ENCODE results near the gene BACH2. TPM values are rescaled to one million over a fixed set of nuclear protein-coding genes. Genes with fewer than 3 reads are reported as not detected.

BACH2 gene
- total and polyA plus RNA-seq, 7 experiments from 2014 or later = 24.8 to 193 (median 117) TPM

DNA sequence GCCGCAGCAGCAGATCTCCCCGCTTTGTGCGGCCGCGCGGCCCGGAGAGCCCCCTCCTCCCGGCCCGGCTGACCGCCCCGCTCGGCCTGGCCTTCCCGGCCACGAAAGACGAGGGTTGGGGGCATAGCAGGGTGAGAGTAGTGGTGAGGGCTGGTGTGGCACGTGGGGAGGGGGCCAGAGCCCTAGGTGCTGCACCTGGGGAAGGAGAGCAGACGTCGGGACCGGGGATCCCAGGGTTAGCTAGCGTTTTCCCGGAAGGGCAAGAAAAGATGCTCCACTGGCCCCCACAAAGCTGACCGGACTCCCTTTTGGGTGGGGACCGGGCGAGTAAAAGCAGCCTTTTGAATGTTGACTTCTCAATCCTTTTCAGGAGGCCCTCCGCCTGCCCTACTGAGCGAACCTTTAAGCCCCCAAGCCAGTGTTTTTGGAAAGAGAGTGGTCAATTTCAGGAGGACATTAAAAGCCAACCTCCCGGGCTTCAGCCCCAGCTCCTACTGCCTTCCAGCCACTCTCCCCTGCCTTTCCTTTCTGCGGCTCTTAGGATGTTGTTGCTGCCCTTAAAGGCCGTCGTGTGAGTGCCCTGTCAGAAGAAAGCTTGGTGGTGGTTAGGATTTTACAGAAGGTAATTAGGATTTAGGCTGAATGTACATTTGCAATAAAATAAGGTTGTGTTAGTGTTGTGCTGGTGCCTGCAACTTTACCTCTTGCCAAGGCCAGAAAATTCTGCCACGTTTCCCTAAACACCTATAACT is 648 bp upstream of the BACH2 start:
- Histone ChIP-seq H3K4me3 (ENCODE audit: low read length) (no peak overlapping the region), H3K27me3 (ENCODE audit: control insufficient read depth in 2 of 2, insufficient read depth in 2 of 2, low read length in 2 of 2) (no peaks in the 10 kb centered on the region), H3K36me3 (ENCODE audit: control insufficient read depth in 2 of 3, insufficient read depth in 3 of 3, low read length in 3 of 3) (peaks cover 0 to 14% (median 0%) of the 10 kb centered on the region in 3 experiments), H3K4me1 (ENCODE audit: control insufficient read depth in 2 of 2, insufficient read depth in 2 of 2, low read length in 2 of 2) (peaks cover 7 to 19% of the 10 kb centered on the region in 2 donors), H3K27ac (ENCODE audit: low read depth, low read length) (peak overlapping the region; percentile 87), H3K9me3 (ENCODE audit: control insufficient read depth in 2 of 3, low read length in 3 of 3) (no peaks in the 10 kb centered on the region)
- DNase-seq (peak in 1 of 9 donors; percentile 41), ATAC-seq (no peak)
- Mint-ChIP-seq H3K27ac (peak overlapping the region; percentile 16 to 100 (median 91)), H3K4me3 (peak overlapping the region; percentile 57 to 92 (median 79)), H3K27me3 (peaks cover 0 to 37% (median 0%) of the 10 kb centered on the region in 5 donors), H3K4me1 (peaks cover 1 to 47% (median 35%) of the 10 kb centered on the region in 7 donors), H3K36me3 (peaks cover 0 to 9% (median 0%) of the 10 kb centered on the region in 5 donors), H3K9me3 (peaks cover 0 to 3% (median 0%) of the 10 kb centered on the region in 11 donors)
- intact Hi-C loops (cut with micrococcal nuclease) = loop anchor here (2.0 to 5.0 kb wide), 6 partner anchors 55 to 1216 kb away; partner anchors contain the start of genes CASP8AP2 (in 2 of the 2), MAP3K7 (in 1 of the 2) and PNRC1 (in 1 of the 2)
- ChIA-PET POLR2A (interaction anchor here (0.6 to 6.3 kb wide), 11 partner anchors 11 to 286 kb away, joined by 3 to 81 read pairs (median 4); no protein-coding TSS in a partner anchor), CTCF (interaction anchor here (0.7 to 2.3 kb wide), 4 partner anchors 96 to 367 kb away, joined by 3 to 8 read pairs (median 4); no protein-coding TSS in a partner anchor)

DNA sequence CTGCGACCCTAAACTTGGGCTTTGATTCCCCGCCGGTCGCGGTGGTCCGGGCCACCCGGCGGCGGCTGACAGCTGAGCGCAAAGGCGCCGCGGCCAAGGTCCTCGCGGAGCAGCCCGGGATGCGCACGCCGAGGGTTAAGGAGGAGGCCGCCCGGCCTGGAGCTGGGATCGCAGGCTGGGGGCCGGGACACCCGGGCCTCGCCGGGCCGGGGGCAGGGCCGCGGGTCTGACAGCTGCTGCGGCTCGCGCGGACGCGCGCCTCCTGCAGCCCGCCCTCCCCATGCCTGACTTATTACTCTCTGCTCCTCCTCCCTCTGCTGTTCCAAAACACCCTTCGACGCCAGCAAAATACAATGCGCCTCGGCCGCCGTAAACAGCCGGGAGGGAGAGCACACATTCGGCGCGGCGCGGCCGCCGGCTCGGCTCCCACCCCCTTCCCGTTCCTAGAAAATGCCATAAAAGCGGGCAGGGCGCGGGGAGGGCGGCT is 746 bp downstream of the BACH2 start:
- H3K27me3 Mint-ChIP-seq = peaks cover 0 to 29% (median 0%) of the 10 kb centered on the region in 5 donors
- no peaks in the 10 kb centered on the region for H3K27me3 ChIP-seq (ENCODE audit: control insufficient read depth in 2 of 2, insufficient read depth in 2 of 2, low read length in 2 of 2)

DNA sequence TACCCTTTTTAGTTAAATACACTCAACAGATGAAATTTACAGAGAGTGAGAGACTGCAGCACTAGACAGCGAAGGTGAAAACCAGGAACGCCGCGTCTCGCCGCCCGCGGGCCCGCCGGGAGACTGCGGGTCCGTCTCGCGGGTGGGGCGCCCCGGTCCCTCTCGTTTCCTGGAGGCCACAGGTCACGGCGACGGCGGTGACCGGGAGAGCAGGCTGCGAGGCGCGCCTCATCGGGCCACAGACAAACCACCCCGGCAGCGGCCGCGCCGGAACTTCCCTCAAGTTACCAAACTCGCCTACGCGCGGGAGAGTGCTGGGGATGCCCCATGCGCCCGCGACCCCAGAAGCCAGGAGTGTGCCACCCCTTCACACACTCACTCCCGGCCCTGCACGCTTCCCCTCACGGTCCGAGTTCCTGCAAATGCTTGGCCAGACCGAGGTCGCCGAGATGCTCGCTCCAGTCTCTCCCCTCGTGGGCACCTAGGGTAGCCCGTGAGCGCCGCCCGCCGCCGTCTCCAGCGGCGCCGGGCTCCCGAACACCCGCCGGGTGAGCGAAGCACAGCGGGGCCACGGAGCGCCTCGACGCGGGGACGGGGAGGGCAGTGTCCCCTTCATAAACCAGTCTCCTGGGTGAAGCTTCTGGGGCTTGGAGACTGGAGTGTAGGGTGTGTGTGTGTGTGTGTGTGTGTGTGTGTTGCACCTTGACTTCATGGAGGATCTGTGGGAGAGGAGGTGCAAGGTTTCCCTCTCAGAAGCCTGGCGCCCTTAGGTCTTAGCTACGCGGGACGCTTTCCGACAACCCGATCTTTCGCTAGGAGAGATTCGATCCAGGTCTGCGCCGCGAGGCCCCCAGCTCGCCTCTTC is 1.4 kb downstream of the BACH2 start:
- CTCF ChIA-PET = interaction anchor here (0.6 to 1.6 kb wide), 22 partner anchors 8 to 1210 kb away, joined by 3 to 11 read pairs (median 3); no protein-coding TSS in a partner anchor

More for the DNA sequence above, 746 bp downstream of the BACH2 start:
- H3K36me3 Mint-ChIP-seq = peaks cover under 1 to 14% (median 4%) of the 10 kb centered on the region in 5 donors
- ChIA-PET POLR2A (interaction anchor here (0.7 to 6.3 kb wide), 26 partner anchors 9 to 467 kb away, joined by 3 to 81 read pairs (median 4); no protein-coding TSS in a partner anchor), CTCF (interaction anchor here (0.6 to 1.6 kb wide), 20 partner anchors 9 to 1211 kb away, joined by 3 to 11 read pairs (median 3); no protein-coding TSS in a partner anchor)
- intact Hi-C loops (cut with micrococcal nuclease) = loop anchor here (1.0 to 5.0 kb wide), 23 partner anchors 22 to 1215 kb away; partner anchors contain the start of genes CASP8AP2 (in 2 of the 2), PNRC1 (in 2 of the 2) and MAP3K7 (in 1 of the 2)
- peaks cover 0 to 14% (median 0%) of the 10 kb centered on the region in 3 experiments for H3K36me3 ChIP-seq (ENCODE audit: control insufficient read depth in 2 of 3, insufficient read depth in 3 of 3, low read length in 3 of 3)
- H3K27ac ChIP-seq (ENCODE audit: low read depth, low read length) = peak overlapping the region; percentile 95
- H3K9me3 ChIP-seq (ENCODE audit: control insufficient read depth in 2 of 3, low read length in 3 of 3) = no peaks in the 10 kb centered on the region
- DNase-seq (peak; percentile 60 to 87 (median 81)), ATAC-seq (peak; percentile 58)
- no peaks in the 10 kb centered on the region for H3K9me3 Mint-ChIP-seq
- H3K27ac Mint-ChIP-seq = peak overlapping the region; percentile 89 to 100 (median 96)
- peak overlapping the region; percentile 79 to 97 (median 90) for H3K4me3 Mint-ChIP-seq
- peaks cover 1 to 53% (median 43%) of the 10 kb centered on the region in 7 donors for H3K4me1 Mint-ChIP-seq
- peak overlapping the region; percentile 59 for H3K4me3 ChIP-seq (ENCODE audit: low read length)
- H3K4me1 ChIP-seq (ENCODE audit: control insufficient read depth in 2 of 2, insufficient read depth in 2 of 2, low read length in 2 of 2) = peaks cover 7 to 31% of the 10 kb centered on the region in 2 donors

DNA sequence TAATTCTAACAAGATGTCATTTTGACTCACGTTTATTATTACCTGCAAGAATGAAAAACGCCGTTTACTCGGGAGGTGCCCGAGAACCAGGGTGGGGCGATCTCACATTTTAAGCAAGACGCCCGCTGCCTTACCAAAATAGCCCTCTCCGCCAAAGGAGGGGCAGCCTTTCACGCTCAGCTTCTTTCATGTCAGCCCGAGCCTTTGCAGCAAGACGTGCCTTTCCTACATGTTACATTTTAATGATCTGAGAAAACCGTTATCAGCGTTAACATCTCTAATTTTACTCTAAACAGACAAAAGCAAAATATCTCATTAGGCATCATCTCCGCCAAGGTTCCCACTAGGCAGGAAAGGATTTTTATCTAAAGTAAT is 2.0 kb downstream of the BACH2 start:
- ChIA-PET CTCF (interaction anchor here (1.0 to 1.6 kb wide), 4 partner anchors 9 to 183 kb away, joined by 3 read pairs; no protein-coding TSS in a partner anchor), POLR2A (interaction anchor here (0.8 to 6.3 kb wide), 11 partner anchors 9 to 354 kb away, joined by 3 to 81 read pairs (median 4); no protein-coding TSS in a partner anchor)
- Mint-ChIP-seq H3K27me3 (peaks cover 0 to 20% (median 0%) of the 10 kb centered on the region in 5 donors), H3K4me3 (peak overlapping the region; percentile 79 to 97 (median 90)), H3K4me1 (peaks cover 10 to 59% (median 52%) of the 10 kb centered on the region in 7 donors), H3K9me3 (peaks cover 0 to 2% (median 0%) of the 10 kb centered on the region in 11 donors), H3K27ac (peak overlapping the region; percentile 89 to 100 (median 96)), H3K36me3 (peaks cover 9 to 25% (median 17%) of the 10 kb centered on the region in 5 donors)
- Histone ChIP-seq H3K4me3 (ENCODE audit: low read length) (peak overlapping the region; percentile 59), H3K9me3 (ENCODE audit: control insufficient read depth in 2 of 3, low read length in 3 of 3) (no peaks in the 10 kb centered on the region), H3K27me3 (ENCODE audit: control insufficient read depth in 2 of 2, insufficient read depth in 2 of 2, low read length in 2 of 2) (no peaks in the 10 kb centered on the region), H3K27ac (ENCODE audit: low read depth, low read length) (peak overlapping the region; percentile 95), H3K36me3 (ENCODE audit: control insufficient read depth in 2 of 3, insufficient read depth in 3 of 3, low read length in 3 of 3) (peaks cover 0 to 14% (median 0%) of the 10 kb centered on the region in 3 experiments), H3K4me1 (ENCODE audit: control insufficient read depth in 2 of 2, insufficient read depth in 2 of 2, low read length in 2 of 2) (peaks cover 7 to 44% of the 10 kb centered on the region in 2 donors)
- intact Hi-C loops (cut with micrococcal nuclease) = loop anchor here (1.0 to 2.0 kb wide), 5 partner anchors 8 to 1214 kb away; partner anchors contain the start of gene PNRC1 (in 1 of the 2)
- ATAC-seq (no peak), DNase-seq (peak in 7 of 9 donors; percentile 68 to 81 (median 72))

More for the DNA sequence above, 1.4 kb downstream of the BACH2 start:
- H3K36me3 Mint-ChIP-seq = peaks cover 8 to 21% (median 11%) of the 10 kb centered on the region in 5 donors
- H3K27me3 ChIP-seq (ENCODE audit: control insufficient read depth in 2 of 2, insufficient read depth in 2 of 2, low read length in 2 of 2) = no peaks in the 10 kb centered on the region
- H3K9me3 ChIP-seq (ENCODE audit: control insufficient read depth in 2 of 3, low read length in 3 of 3) = no peaks in the 10 kb centered on the region
- peaks cover 0 to 14% (median 0%) of the 10 kb centered on the region in 3 experiments for H3K36me3 ChIP-seq (ENCODE audit: control insufficient read depth in 2 of 3, insufficient read depth in 3 of 3, low read length in 3 of 3)
- peak overlapping the region; percentile 95 for H3K27ac ChIP-seq (ENCODE audit: low read depth, low read length)
- DNase-seq (peak; percentile 47 to 83 (median 66)), ATAC-seq (peak; percentile 36)
- peaks cover 8 to 59% (median 47%) of the 10 kb centered on the region in 7 donors for H3K4me1 Mint-ChIP-seq
- POLR2A ChIA-PET = interaction anchor here (0.7 to 6.3 kb wide), 34 partner anchors 9 to 466 kb away, joined by 3 to 81 read pairs (median 4); no protein-coding TSS in a partner anchor
- peak overlapping the region; percentile 59 for H3K4me3 ChIP-seq (ENCODE audit: low read length)
- peaks cover 0 to 27% (median 0%) of the 10 kb centered on the region in 5 donors for H3K27me3 Mint-ChIP-seq
- H3K9me3 Mint-ChIP-seq = no peaks in the 10 kb centered on the region
- H3K4me1 ChIP-seq (ENCODE audit: control insufficient read depth in 2 of 2, insufficient read depth in 2 of 2, low read length in 2 of 2) = peaks cover 7 to 37% of the 10 kb centered on the region in 2 donors
- H3K4me3 Mint-ChIP-seq = peak overlapping the region; percentile 79 to 97 (median 90)
- H3K27ac Mint-ChIP-seq = peak overlapping the region; percentile 89 to 100 (median 96)
- intact Hi-C loops (cut with micrococcal nuclease) = loop anchor here (1.0 to 5.0 kb wide), 8 partner anchors 9 to 1214 kb away; partner anchors contain the start of gene PNRC1 (in 1 of the 2)

DNA sequence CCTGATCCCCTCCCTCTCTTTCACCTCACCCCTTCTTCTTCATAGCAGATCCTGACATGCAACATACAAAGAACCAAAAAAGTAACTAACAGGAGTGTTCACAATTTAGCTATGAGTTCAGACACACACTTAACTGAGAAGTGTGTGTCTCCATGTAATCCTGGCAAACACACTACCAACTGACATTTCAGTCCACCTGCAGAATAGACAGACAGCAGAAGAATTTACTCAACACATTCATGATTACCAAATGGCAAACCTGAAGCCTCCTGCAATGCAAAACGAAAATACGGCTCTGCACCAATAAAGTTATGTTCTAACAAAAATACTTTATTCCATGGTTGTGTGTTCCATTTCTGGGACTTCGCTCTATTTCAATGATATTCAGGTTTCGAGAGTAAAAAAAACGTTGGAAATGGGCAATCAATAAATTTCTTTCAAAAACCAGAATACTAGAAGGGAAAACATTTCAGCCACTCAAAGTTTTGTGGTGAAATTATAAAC is 2.6 kb downstream of the BACH2 start:
- Histone ChIP-seq H3K27ac (ENCODE audit: low read depth, low read length) (peak overlapping the region; percentile 95), H3K27me3 (ENCODE audit: control insufficient read depth in 2 of 2, insufficient read depth in 2 of 2, low read length in 2 of 2) (no peaks in the 10 kb centered on the region), H3K4me1 (ENCODE audit: control insufficient read depth in 2 of 2, insufficient read depth in 2 of 2, low read length in 2 of 2) (peaks cover 7 to 49% of the 10 kb centered on the region in 2 donors), H3K9me3 (ENCODE audit: control insufficient read depth in 2 of 3, low read length in 3 of 3) (no peaks in the 10 kb centered on the region), H3K36me3 (ENCODE audit: control insufficient read depth in 2 of 3, insufficient read depth in 3 of 3, low read length in 3 of 3) (peaks cover 0 to 14% (median 0%) of the 10 kb centered on the region in 3 experiments), H3K4me3 (ENCODE audit: low read length) (peak overlapping the region; percentile 59)
- ATAC-seq (no peak), DNase-seq (peak in 2 of 9 donors; percentile 23 to 39)
- H3K27me3 Mint-ChIP-seq = peaks cover 0 to 15% (median 0%) of the 10 kb centered on the region in 5 donors
- peaks cover 9 to 30% (median 19%) of the 10 kb centered on the region in 5 donors for H3K36me3 Mint-ChIP-seq
- peaks cover 15 to 64% (median 57%) of the 10 kb centered on the region in 7 donors for H3K4me1 Mint-ChIP-seq
- intact Hi-C loops (cut with micrococcal nuclease) = loop anchor here (1.0 to 2.0 kb wide), 5 partner anchors 8 to 1213 kb away; partner anchors contain the start of gene PNRC1 (in 1 of the 2)
- H3K4me3 Mint-ChIP-seq = peak overlapping the region; percentile 79 to 97 (median 90)
- H3K9me3 Mint-ChIP-seq = peaks cover 0 to 2% (median 0%) of the 10 kb centered on the region in 11 donors
- ChIA-PET POLR2A (interaction anchor here (0.8 to 6.3 kb wide), 13 partner anchors 9 to 353 kb away, joined by 3 to 81 read pairs (median 4); no protein-coding TSS in a partner anchor), CTCF (interaction anchor here (1.0 to 1.2 kb wide), 3 partner anchors 77 to 184 kb away, joined by 3 read pairs; no protein-coding TSS in a partner anchor)
- peak overlapping the region; percentile 89 to 100 (median 96) for H3K27ac Mint-ChIP-seq

Measured in naive thymus-derived CD4-positive, alpha-beta T cell (primary cell).